ENCODE results near the gene SYT6.

Gene SYT6

DNA sequence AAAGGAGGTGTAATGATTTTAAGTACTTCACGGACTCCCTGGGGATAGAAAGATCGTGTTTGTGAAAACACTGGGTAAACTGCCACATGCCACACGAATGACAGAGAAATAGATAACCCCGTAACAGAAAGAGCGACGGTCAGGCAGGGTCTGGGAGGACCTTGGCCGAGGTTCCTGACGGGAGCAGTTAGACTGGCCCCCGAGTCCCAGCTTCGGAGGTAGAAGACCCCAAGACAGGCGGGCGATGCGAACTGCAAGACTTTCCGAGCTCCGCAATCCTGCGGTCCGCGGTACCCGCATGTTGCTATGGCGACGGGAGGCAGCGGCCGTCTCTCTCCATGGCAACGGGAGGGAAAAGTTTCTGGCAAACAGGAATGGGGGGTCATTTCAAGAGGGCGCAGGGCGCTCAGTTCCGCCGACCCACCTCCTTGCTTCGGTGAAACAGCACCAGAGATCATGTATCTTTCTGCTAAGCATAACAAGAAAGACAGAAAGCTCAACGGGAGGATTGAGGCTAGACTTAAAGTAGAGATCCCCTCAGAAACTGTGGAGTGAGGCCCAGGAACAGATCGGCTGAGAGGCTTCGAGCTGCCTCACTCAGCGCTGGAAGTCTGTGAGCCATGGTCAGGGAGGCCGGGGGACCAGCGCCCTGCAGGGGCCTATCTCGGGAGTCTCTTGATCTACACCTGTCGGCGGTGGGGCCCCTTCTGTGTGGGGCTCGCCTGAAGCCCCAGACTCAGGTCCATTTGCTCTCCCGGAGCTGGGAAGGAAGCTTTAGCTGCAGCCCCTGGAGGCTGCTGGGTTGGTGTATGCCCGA lies 685 bp upstream of the SYT6 start:
- DNase-seq, result no peak

DNA sequence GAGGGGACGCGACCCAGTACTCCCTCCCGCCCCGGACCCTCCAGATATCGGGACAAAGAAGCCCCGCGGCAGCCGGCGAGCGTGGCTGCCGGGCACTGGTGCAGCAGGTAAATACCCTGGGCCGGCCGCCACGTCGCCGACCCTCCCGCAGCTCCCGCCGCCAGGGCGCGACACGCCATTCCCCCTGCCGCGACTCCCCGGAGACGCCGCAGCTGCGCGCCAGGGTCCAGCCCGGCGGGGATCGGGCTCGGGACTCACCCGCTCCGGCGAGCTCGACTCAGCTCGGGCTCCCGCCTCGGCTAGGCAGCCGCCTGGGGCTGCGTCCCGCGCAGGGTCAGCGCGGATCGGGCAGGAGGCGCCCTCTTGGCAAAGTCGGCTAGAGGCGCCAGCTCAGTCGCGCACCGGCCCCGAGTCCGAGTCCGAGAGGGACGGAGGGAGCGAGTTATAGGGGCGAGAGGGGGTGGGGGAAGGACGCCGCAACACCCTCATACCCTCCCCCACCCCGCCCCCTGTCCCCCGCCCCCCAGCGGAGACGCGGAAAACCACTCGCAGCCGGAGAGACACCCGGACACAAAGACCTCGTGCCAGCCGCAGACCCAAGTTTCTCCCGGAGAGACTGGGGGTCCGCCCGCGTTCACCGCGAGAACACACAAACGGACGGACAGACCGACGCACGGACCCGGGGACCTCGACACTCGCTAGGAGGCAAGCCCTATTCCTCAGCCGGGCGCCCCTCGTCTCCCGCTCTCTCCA lies 985 bp downstream of the SYT6 start:
- DNase-seq, result no peak

DNA sequence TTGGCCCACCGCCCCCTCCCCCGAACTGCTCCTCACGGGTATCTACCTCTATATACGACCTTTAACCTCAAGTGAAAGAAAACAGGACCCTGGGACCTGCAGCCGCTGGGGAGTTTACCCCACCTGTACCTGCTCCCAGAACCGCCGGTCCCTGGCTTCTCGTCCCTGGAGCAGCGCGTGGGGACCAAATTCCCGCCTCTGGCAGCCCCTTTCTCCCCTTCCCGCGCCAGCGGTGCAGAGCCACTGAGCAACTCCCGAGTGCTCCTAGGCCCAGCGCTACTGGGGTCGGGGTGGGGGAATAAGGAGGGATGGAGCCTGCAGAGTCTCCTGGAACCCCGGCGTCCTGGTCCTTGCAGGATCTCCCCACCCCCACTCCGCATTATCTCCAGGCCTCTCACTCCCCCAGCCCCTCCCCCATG lies 1.6 kb downstream of the SYT6 start:
- no peak for DNase-seq

DNA sequence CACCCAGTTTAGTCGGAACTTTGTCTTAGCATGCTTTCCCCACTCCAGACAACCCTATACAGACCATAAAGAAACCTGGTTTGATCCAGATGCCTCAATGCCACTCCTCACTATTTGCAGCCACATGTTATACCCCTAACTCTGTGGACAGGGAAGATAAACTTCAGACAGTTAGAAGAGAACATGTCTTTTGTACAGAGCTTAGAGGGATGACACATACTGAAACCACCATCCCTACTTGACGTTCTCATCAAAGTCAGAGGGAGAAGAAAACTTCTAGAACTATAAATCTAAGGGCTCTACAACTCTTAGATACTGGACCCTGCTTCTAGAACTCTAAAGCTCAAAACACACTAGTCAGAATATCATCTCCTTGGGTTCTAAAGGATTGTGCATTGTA lies 3.7 kb downstream of the SYT6 start:
- no peak for DNase-seq

DNA sequence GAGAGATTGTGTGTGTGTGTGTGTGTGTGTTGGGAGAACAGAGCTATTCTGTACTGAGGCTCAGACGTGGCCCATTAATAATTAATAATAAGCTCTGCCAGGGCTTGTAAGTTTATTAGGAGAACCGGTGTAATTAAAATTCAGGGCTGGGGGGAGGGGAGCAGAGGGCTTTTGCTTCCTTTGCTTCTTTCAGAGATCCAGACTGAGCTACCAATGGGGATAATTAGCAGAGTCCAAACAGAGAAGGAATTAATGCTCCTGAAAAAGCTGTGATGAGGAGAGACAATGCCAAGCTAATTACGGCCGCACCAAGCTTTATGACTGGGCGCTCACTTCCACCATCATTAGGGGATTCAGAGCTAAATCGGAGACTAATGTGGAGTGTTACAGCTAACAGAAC lies 4.5 kb downstream of the SYT6 start:
- no peak for DNase-seq

DNA sequence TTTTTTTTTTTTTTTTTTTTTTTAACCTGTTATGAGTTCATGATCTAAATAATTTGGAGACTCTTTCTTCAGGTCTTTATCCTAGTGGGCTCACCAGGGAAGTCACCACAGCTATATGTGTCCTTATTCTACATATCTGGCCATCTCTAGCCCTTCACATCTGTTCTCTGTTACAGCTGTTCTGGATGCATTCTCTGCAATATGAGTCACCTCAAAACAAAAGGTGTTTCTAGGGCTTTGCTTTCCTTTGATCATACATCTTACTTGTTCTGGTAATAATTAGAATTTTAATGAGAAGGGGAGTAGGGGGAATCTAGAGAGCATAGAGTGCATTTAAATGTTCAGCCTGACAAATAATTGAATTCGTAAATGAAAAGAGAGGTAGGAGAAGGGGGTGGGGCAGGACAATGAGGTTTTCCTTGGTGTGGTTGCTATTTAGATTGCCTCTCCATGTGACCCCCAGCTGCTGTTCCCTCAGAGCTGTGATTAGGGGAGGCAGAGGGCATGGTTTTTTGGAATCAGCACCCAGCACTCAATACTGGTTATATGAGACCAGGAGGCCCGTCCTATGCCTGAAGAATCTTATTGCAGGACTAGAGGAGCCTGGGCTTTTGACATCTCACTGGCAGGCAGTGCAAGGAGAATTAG lies 8.0 kb downstream of the SYT6 start:
- DNase-seq, result no peak

DNA sequence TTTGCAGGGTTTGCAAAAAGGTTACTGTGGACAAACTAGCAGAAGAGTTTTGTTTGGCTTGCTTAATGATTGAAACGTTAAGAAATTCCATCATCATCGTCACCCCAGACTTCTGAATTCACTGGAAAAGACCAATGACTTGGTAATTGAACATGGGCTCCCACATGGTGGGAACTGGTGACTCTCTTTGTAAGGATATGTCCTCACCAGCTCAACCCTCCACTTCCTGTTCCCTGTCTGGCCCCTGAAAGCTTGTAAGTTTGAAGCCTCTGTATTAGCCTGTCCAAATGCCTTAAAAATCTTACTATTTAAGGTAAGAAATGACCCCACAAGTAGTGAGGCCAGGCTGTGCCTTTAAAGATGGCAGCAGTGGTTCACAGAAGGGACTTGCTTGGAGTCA lies 9.7 kb downstream of the SYT6 start:
- DNase-seq, result no peak

DNA sequence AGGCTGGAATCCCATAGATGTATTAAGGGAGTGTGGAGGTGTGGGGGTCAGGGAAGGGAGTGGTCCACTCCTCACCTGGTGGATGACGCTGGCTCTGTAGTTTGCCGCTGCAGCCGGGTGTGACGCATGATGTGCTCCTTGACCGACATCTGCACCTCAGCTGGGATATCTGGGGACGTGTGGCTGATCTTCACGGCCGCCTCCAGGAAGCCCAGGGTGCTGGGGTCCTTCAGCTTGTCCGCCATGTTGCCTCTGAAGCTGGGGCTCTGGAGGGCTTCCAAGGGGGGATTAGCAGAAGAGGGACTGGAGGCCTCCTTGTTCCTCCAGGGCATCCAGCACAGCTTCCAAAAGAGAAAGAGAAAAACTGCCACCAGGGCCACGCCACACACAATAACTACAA lies 14.1 kb downstream of the SYT6 start:
- no peak for DNase-seq

DNA sequence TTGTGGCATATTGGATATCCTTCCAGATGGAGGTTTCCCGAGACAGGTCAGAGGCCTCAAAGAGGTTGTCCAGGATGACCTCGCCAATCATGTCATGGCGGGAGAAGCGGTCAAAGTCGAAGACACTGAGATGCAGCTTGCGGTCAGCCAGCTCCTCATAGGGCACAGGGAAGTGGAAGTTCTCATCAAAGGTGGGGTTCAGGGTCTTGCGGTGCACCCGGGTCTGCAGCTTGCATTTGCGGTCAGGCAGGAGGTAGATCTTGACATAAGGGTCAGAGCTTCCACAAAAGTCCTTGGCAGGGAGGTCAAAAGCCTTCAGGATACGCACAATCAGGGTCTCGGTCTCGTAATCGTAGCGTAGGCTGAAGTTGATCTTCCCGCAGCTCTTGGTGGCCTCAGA lies 16.2 kb downstream of the SYT6 start:
- no peak for DNase-seq

DNA sequence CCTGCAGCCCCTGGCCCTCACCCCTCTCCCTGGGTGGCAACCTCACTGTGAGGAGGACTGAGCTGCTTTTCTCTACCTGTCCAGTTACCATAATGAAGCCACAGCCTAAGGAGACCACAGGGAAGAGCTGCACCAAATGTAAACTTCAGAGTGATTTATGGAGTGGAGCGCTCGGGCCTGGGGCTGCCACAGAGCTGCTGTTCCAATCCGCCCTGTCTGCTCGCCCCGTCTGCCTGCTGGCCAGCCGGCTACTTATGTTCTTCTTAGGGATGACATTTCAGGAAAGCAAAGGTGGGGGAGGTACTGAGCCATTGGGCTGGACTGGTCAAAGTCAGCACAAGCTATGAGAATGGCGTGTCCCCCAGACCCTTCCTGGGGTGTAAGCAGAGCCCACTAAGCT lies 17.9 kb downstream of the SYT6 start:
- DNase-seq, result no peak

DNA sequence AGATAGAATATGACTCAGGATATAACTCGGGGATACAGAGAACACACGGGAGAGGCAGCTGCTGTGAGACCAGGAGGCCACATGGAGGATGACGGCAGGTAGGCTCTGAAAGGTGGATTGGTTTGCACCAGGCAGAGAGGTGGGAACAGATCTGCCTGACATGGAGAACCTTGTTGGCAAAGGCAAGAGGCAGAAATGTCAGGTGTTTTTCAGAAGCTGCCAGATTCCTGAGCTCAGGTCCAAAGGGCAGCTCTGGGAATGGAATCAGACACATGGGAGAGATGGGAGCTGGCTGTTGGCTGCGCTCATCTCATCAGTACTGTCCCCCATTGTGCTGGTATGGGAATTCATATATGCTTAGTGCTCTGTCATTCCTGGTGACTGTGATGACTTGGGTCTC lies 19.2 kb downstream of the SYT6 start:
- no peak for DNase-seq

DNA sequence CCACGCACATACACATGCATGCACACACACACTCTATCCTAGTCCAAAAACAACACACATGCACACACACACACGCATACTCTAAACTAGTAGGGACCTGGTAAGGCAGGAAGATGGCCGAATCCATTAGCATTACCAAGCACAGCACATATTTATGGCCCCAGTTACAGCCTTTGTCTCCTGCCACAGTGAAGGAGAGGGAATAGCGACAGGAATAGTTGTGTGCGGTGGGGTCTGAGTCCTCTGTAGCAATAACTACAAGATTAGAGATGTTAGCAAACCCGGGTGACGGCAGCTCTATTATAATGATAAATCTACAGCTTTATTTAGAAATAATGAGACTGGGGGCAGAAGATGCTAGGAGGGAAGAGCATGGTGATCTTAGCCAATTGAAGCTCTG lies 20.5 kb downstream of the SYT6 start:
- no peak for DNase-seq

DNA sequence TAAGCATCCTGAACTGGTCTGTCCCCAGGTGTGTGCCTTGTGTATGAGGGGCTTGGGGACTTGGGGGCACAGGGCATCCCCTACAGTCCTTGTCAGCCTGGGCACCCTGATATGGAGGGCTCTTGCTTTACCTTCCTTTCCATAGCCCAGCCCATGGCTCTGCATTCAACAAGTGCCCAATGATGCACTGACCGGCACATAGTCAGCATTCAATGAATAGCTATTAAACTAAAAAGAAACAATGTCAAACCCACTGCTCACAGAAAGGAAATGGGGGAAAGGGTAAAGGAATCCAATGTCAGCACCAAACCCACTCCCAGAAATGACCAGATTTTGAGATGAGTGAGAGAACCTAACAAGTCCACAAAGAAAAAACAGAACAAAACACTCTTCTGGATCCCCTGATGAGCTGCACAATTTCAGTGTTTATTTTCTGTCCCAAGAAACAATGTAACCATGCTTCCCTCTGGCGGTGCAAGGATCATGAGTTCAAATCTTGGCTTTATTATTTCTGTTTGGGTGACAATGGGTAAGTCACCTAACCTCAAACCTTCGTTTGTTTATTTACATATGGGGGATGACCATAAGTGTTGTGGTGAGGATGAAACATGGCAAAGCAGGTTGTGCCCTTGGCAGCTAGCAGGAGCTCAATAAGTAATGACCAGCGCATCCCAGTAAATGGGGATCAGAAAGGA lies 22.0 kb downstream of the SYT6 start:
- DNase-seq, result no peak

DNA sequence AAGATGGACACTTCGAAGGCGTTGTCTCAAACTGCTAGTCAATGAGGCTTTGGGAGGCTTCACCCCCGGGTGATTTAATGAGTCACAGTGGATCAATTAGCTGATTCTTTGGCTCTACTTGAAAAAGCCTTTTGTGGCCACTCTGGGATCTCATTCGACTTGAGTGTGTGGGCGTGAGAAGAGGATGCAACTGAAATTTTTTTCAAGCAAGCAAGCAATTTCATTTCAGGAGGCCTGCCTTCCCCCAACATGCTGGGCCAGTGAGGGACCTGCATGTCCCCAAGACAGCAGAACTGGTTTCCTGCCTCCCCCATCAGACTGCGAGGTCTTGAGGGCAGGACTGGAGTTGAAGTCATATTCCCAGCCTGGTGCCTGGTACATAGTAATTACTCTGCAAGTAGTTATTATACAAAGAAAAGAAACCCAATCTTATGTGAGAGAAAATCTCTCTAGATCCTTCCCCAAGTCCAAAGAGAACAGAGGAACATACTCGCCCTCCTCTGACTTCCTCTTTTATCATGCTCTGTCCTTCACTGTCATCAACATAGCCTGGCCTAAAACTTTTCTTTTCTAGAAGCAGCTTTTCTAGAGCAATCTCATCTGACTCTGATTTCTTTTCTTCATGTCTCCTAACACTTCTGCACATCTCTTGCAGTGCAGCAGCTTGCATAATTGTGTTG lies 22.7 kb downstream of the SYT6 start:
- no peak for DNase-seq

DNA sequence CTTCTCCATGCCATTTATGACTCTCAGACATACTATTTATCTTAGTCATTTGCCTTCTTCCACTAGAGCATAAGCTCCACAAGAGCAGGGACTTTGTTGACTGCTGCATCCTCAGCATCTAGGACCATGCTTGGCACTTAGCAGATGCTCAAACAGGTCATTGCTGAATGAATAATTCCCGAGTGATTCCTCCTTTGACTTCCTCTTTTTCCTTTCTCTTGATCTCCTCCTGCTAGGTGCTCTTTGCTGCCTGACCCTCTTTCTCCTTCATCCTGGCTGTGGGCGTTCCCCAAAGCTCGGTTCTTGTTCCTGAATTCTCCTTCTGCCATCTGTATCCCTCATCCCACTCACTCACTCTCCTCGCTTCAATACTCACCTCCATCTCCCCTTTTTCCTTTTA lies 23.5 kb downstream of the SYT6 start:
- DNase-seq, result no peak

DNA sequence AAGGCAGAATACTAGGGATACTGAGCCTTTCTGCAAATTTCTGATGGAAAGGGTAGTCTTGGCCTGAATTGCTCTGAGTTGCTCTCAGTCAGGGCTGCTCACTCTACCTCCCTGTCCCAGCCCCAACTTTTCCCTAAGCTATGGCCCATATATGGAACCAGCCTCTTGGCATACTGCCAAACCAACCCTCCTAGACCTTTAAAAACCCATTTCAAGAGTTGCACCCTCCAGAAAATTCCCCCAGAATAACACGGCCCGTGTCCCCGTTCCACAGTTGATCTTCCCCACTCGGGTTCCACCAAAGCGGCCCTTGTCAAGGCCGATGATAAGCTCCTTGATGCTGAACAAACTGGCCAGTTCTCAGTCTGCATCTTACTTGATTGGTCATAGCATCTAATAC lies 25.4 kb downstream of the SYT6 start:
- DNase-seq, result no peak

DNA sequence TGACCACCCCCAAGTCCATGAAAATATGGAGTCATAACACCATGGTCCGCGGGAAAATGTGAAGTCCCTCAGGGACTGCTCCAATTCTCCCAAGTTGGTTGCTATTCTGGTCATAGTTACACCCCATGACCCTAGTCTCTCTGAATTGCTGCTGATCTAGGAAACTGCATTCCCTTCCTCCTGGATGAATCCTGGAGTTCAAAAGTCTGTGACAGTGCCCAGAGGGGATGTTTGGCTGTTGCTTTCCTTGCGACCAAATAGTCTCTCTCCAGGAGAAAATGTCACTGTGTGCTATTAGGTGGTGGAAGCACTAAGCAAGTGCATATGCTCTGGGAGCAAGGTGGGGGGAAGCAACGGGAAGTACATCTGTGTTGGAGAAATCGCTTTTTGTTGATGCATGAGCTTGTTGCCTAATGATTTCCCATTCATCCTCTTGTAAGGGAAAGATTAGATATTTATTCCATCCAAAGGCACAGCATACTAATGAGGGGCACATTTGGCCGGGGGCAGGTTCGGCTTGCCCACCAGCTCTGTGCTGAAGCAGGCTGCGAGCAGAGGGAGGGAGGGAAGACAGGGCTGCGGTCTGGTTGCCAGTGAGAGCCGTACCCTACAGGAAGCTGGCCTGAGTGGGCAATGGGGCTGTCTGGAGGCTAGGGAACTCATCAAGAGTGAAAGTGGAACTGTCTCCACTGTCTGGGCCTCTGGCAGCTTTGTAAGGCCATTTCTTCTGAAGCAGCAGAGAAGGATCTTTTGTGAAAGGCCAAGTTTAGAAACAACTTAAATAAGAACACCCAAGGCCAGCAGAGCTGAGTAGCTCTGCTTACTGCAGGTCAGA lies 27.2 kb downstream of the SYT6 start:
- DNase-seq, result no peak

DNA sequence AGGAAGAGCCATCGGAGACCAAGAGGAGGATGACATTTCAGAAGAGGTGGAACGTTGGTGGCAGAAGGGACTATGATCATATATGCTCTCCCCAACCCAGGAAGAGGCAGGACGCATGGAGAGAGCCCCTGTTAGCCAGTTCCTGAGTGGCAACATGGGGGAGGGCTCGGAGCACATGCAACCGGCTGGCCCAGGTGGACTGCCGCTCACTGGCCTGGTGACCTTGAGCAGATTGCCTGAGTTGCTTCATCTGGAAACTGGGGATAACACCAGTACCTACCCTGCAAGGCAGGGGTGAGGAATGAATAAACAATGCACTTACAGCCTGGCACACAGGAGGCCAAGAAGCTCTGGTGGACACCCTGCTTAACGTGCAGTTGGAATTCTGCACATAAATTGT lies 29.0 kb downstream of the SYT6 start:
- DNase-seq, result no peak

DNA sequence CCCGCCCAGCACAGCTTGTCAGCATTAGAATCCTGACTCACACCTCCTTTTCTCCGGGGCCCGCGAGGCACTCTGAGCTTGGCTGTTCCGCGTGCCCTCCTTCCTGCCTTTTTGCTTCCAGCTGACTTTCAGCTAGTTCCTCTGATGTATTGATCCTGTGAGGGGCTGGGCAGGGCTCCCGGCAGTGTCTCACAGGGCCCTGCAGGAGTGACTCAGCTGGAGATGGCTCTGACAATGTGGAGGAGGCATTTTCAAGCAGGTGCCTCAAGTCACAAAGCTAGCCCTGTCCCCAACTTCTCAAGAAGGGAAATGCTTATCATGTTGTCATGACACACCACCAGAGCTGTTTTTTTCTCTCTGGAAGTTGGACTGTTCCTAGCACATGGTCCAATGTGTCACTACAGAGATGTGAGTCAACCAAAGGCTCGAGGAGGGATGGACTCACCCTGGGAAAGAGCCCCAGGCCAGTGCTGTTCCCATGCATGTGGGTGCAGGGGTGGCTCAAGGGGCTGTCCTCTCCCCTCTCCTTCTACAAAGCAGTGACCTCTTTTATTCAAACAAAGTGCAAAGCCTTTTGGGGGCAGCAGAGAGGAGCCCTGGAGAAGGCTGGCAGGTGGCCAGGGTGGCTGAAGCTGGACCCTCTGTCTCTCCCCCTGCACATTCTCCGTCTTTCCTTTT lies 30.6 kb downstream of the SYT6 start:
- no peak for DNase-seq

DNA sequence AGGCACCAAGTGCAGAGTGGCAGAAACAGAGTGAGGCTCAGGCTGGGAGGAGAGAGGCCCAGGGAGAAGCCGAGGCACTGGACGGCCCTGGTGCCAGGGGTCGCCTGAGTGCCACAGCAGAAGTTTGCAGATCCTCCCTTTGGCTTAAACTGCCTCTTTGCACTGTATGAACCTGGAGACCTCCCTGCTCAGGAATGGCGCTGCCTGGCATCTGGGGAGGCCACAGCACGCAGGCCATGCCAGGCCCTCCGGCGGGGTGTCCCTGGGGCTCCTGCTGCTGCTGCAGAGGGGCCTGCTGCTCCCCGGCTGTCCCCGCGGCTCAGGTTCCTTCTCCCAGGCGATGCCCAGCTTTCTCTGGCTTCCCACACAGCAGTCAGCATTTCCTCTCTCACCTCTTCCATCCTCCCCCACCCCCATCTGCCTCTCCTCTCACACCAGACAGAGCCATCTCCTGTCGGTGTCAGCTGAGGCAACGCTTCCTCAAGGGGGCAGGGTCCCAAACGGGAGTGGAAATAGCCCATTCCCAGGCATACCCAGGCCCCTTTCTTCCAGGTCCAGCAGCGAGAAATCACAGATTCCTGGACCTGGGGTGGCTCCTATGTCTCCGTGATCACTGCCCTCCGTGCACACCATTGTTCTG lies 35.2 kb downstream of the SYT6 start:
- no peak for DNase-seq

DNA sequence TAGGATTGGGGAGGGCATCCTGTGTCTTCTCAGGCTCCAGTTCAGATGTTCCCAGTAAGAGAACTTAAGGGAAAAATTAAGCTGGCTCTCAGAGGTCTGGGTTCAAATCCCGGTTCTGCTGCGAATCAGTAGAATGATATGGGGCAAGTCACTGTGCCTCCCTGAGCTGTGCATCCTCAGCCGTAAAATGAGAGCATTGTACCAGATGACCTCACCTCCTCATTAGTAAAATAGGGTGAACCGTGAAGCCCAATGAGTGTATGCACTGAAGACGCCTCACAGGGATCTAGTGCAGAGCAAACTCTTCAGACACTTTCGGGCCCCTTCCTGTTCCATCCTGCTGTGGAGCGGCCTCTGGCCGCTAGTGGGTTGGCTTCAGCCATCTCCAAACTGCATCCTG lies 36.0 kb downstream of the SYT6 start:
- DNase-seq, result no peak

Measured in NCI-H2029 (cell line).